GM23248 (cell line): ENCODE results near the gene RNF115.

Experiments
- EZH2 ChIP-seq: fragments of 200-600 bp; sonication (generic); IDR thresholded peaks from 2 replicates; pipeline ENCODE4 v1.6.1; 2018; ENCODE audit warnings: antibody characterized with exemption, mild to moderate bottlenecking; ENCODE audit not compliant: insufficient read depth, poor library complexity, severe bottlenecking
- EZH2phosphoT487 ChIP-seq: fragments of 200-600 bp; sonication (generic); IDR thresholded peaks from 2 replicates; pipeline ENCODE4 v1.6.1; 2018; ENCODE audit warnings: antibody characterized with exemption, moderate library complexity, mild to moderate bottlenecking, low read depth; ENCODE audit not compliant: insufficient read depth

DNA sequence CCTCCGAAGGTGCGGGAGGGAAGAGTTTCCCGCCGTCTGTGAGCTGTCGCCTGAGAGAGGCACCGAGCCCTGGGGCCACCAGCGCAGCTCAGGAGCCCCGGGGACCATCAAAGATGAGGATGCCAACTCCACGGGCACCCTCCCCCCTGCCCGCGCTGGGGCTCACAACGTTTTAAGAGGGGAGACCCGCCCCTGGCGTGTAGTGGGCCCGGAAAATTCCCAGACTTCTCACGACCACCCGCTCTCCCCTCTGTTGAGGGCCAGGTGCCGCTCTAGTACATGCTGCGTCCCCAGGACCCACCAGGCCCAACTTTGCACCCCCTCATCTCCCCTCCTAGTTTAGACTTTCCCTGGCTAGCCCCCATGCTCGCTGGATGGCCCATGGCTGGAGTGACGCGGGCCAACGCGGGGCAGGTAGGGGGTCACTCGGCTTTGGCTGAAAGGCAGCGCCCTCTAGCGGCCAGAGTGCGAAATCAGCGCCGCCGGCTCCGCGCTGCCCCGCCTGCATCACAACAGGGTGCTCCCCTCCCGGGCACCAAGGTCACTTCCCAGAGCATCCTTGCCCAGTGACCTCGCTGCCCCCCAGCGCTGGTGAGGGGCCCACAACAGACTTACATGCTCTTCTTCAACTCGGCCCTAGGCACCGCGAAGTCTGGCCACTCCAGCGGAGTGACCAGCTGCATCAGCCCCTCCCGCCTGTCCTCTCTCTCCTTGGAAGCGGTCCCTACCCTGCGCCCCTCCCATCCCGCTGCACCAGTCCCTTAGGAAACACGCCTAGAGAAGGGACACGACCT is 102.8 kb downstream of the RNF115 start:
- TF ChIP-seq EZH2 (no peak), EZH2phosphoT487 (no peak)
